Measurements from ENCODE around the gene TMEM120A. TPM values are rescaled to one million over a fixed set of nuclear protein-coding genes. Genes with fewer than 3 reads are reported as not detected.
A peak's percentile ranks its signal among the peaks of the same experiment; 100 is the strongest.

Gene TMEM120A
- total RNA-seq, 4 donors from 2014 or later, result 21.3 to 56.7 (median 38.2) TPM

DNA sequence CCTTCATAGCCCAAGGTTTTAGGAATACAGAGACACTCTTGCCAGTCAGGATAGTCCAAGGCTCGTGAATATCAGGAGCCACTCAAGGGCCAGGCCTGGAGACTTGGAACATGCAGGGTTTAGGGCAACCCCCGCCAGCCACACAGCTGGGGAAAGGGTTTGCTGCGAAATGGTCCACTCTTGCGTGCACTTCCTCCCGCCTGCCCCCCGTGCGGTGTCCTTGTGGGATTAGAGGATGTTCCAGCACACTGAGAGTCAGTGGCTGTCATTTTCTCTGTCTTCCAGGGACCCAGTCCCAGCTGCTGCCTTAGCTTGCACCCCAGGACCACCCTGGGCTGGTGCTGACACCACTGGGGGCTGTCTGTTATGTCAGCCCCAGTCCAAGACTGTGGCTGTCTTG, 41.0 kb downstream of the TMEM120A start:
- Histone ChIP-seq H3K4me3 (no peak overlapping the region), H3K27me3 (no peaks in the 10 kb centered on the region), H3K27ac (peak overlapping the region; percentile 46 to 84 (median 76)), H3K9me3 (no peaks in the 10 kb centered on the region), H3K36me3 (peaks cover 0 to 13% of the 10 kb centered on the region in 2 donors), H3K4me1 (peaks cover 40 to 44% of the 10 kb centered on the region in 2 donors)
- DNase-seq (no peak), ATAC-seq (no peak)
- TF ChIP-seq, protein P1, sequence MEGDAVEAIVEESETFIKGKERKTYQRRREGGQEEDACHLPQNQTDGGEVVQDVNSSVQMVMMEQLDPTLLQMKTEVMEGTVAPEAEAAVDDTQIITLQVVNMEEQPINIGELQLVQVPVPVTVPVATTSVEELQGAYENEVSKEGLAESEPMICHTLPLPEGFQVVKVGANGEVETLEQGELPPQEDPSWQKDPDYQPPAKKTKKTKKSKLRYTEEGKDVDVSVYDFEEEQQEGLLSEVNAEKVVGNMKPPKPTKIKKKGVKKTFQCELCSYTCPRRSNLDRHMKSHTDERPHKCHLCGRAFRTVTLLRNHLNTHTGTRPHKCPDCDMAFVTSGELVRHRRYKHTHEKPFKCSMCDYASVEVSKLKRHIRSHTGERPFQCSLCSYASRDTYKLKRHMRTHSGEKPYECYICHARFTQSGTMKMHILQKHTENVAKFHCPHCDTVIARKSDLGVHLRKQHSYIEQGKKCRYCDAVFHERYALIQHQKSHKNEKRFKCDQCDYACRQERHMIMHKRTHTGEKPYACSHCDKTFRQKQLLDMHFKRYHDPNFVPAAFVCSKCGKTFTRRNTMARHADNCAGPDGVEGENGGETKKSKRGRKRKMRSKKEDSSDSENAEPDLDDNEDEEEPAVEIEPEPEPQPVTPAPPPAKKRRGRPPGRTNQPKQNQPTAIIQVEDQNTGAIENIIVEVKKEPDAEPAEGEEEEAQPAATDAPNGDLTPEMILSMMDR (IDR thresholded peaks at IDR 0.05 in 4 of 5, conservative IDR thresholded peaks at IDR 0.05 in 1 of 5), result no peak
- no peak for TF ChIP-seq POLR2A (IDR thresholded peaks at IDR 0.05)
- in situ Hi-C loops (cut with MboI; ENCODE audit: low sequenced_read_pairs in 4 of 4) (no loop called here), intact Hi-C loops (cut with DNase I; ENCODE audit: low total_unique reads) (no loop called here)

DNA sequence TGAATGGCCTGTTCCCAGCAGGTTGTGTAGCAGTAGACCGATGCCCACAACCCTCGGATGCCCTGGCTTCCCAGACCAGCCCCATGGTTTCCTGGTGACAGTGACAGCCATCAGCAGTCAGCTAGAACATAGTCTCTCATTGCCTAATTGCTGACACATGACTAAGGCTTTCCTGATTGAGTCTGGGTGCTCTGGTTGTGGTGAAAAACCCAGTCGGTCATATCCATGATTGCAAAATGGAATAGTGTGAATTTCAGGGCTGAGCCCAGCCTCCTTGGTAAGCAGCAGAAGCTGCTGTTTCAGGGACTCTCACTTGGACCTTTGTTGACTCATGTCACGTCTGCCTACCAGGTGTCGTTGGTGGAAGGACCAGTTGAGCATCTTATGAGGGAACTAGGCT, 42.9 kb downstream of the TMEM120A start:
- intact Hi-C loops (cut with DNase I; ENCODE audit: low total_unique reads), result loop anchor here (1.0 to 2.0 kb wide), 2 partner anchors 15 to 31 kb away; no protein-coding TSS in a partner anchor
- Histone ChIP-seq H3K36me3 (no peaks in the 10 kb centered on the region), H3K27ac (peak overlapping the region; percentile 73 to 90 (median 80)), H3K4me1 (peaks cover 54 to 63% of the 10 kb centered on the region in 2 donors), H3K9me3 (no peaks in the 10 kb centered on the region), H3K4me3 (no peak overlapping the region), H3K27me3 (no peaks in the 10 kb centered on the region)
- ATAC-seq, result peak; percentile 84 to 87
- in situ Hi-C loops (cut with MboI; ENCODE audit: low sequenced_read_pairs in 4 of 4), result no loop called here
- TF ChIP-seq, protein P1 (IDR thresholded peaks at IDR 0.05 in 4 of 5, conservative IDR thresholded peaks at IDR 0.05 in 1 of 5), result peak in 1 of 5 experiments; percentile 42
- peak; percentile 23 to 41 for TF ChIP-seq POLR2A (IDR thresholded peaks at IDR 0.05)
- peak; percentile 81 to 87 for DNase-seq

DNA sequence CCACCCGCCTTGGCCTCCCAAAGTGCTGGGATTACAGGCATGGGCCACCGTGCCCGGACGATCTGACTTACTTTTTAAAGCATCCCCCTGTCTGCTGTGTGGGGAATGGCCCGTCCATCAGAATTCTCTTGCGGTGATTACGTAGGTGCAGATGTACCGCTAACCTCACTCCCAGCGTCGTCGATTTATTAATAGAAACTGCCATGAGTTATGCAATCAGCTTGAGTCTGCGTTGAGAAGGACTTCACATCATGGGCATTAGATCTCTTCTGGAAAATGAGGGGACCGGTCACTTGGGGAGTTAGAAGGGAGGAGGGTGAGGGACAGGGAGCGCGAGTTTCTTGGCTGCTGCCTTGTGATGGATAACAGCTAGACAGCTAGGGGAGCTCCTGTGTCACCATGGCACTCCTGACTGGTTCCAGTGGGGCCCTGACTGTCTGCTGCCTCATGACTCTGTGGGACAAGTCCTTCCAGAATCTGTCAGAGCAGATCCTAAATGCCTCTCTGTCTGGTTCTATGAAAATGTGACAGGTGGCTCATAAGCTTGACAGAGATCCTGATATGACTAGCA, 44.2 kb downstream of the TMEM120A start:
- Histone ChIP-seq H3K27me3 (no peaks in the 10 kb centered on the region), H3K9me3 (no peaks in the 10 kb centered on the region), H3K27ac (peak overlapping the region; percentile 73 to 90 (median 80)), H3K36me3 (no peaks in the 10 kb centered on the region), H3K4me1 (peaks cover 55 to 63% of the 10 kb centered on the region in 2 donors), H3K4me3 (peak overlapping the region in 1 of 4 donors; percentile 3)
- ATAC-seq, result peak; percentile 58 to 72
- in situ Hi-C loops (cut with MboI; ENCODE audit: low sequenced_read_pairs in 4 of 4), result no loop called here
- intact Hi-C loops (cut with DNase I; ENCODE audit: low total_unique reads), result loop anchor here (2.0 kb wide), 1 partner anchor 29 kb away; no protein-coding TSS in a partner anchor
- peak; percentile 72 to 75 for DNase-seq
- TF ChIP-seq POLR2A (IDR thresholded peaks at IDR 0.05), result peak; percentile 51 to 64
- TF ChIP-seq, protein P1 (IDR thresholded peaks at IDR 0.05 in 4 of 5, conservative IDR thresholded peaks at IDR 0.05 in 1 of 5), result peak in 2 of 5 experiments; percentile 44 to 67

DNA sequence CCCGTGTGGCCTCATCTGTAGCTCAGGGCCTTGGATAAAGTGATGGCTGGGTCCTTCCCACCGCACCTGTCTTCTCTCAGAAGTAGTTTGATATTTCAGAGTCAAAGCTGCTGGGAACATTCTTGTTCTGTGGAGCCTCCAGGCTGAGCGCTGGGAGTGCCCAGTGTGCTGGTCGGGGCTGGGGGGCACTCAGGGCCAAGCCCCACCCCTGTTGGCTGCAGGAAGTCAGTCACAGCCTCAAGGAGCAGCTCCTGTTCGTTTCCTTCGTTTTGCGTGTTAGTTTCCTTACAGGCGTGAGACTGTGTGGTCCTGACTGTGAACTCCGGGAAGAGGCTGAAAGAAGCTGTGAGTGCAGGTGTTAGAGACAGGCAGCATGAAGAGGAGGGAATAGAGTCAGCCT, 46.2 kb downstream of the TMEM120A start:
- ATAC-seq (peak in 1 of 2 donors; percentile 3), DNase-seq (peak in 1 of 2 donors; percentile 60)
- Histone ChIP-seq H3K27me3 (no peaks in the 10 kb centered on the region), H3K36me3 (no peaks in the 10 kb centered on the region), H3K4me3 (no peak overlapping the region), H3K27ac (peak overlapping the region; percentile 73 to 90 (median 80)), H3K4me1 (peaks cover 57 to 77% of the 10 kb centered on the region in 2 donors), H3K9me3 (no peaks in the 10 kb centered on the region)
- TF ChIP-seq, protein P1 (IDR thresholded peaks at IDR 0.05 in 4 of 5, conservative IDR thresholded peaks at IDR 0.05 in 1 of 5), result no peak
- TF ChIP-seq POLR2A (IDR thresholded peaks at IDR 0.05), result peak in 1 of 2 donors; percentile 6
- intact Hi-C loops (cut with DNase I; ENCODE audit: low total_unique reads), result no loop called here
- in situ Hi-C loops (cut with MboI; ENCODE audit: low sequenced_read_pairs in 4 of 4), result no loop called here

Measured in gastrocnemius medialis (tissue), 4 donors.